NCI-H526 (cell line): Measurements from ENCODE around the gene UGT1A5.
"Not testable (repeated sequence)": the region's sequence is repeated elsewhere in the genome, so short reads cannot be mapped to it uniquely, and the experiment has no call there.

ENCODE experiments used
- DNase-seq, 2 experiments: peaks; one replicate each; lab custom pipeline; 2025; lab: John Stamatoyannopoulos, UW

UGT1A5 gene

DNA sequence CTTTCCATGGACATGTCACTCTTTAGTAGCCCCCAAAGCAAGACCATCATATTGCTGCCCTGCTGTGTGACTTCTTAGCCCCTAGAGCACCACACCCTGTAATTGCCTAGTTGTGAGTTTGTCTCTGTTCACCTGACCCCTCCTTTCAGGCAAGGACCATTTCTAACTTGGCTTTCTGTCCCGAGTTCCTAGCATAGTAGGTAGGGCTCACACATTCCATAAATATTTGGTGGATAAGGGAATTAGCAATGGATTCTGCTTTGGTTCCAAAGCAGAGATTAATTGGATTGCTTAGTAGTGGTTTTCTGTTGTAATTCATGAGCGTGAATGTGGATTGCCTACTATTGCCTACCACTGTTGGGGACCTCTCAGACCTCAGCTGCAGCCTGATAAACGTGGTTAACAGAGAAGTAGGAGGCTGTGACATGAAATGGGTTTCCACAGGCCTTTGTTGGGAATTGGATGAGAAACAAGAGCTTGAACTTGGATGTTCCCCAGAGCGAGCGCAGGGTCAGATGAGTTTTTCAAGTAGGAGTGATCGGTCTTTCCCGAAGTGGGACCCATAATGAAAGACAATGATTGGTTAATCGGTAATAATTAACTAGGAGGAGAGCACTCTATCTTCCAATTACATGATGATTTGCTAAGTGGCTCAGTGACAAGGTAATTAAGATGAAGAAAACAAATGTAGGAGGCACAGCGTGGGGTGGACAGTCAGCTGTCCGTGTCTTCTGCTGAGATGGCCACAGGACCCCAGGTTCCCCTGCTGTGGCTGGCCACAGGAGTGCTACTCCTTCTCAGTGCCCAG, 34.0 kb downstream of the UGT1A5 start:
- DNase-seq = no peak

GRCh38 chr2:233747283-233747544, 34.5 kb downstream of the UGT1A5 start:
- no peak for DNase-seq

- DNase-seq = not testable (repeated sequence)
Observed at GRCh38 chr2:233750689-233751088, 38.0 kb downstream of the UGT1A5 start.

GRCh38 chr2:233751212-233752009, 38.7 kb downstream of the UGT1A5 start:
- not testable (repeated sequence) for DNase-seq

DNA sequence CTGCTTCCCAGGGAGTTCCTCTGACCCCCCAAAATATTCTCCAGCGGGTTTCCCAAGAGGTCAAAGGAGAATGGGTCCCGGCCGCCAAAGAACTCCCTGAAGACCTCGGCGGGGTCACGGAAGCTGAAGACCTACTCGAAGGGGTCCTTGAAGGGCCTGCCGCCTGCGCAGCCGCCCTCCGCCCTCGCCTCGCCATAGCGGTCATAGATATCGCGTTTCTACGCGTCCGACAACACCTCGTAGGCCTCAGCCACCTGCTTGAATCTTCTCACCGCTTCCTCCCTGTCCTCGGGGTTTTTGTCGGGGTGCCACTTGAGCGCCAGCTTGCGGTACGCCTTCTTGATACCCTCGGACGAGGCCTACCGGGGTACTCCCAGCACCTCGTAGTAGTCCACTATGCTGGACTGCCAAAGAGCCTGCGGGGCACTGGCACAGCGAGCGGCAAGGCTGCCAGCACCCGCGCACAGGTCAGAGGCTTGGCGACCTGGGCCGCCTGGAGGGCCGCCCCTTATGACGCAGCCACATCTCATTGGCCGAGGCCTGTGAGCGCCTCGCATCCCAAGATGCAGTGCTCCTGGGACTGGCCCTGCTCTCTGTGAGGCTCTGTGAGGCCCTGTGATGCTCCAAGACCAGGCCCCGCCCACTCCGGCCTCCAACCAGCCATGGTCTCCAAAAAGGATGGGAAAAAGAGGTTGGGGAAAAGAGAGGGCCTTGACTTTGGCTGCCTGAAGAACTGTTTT, 42.3 kb downstream of the UGT1A5 start:
- DNase-seq = no peak

DNA sequence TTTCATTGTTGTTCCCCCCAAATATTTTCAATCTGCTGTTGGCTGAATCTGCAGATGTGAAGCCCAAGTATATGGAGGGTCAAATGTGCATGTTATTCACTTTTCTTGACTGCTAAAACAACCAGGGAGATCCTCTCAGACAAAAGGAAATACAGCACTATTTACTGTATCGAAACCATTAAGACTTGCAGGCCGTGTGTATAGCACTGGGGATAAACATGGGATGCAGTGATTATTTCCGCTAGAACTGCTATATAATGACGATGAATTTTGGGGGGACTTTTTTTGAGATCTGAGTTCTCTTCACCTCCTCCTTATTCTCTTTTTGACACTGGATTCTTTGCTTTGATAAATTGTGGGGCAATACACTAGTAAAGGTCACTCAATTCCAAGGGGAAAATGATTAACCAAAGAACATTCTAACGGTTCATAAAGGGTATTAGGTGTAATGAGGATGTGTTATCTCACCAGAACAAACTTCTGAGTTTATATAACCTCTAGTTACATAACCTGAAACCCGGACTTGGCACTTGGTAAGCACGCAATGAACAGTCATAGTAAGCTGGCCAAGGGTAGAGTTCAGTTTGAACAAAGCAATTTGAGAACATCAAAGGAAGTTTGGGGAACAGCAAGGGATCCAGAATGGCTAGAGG, 43.8 kb downstream of the UGT1A5 start:
- no peak for DNase-seq

- DNase-seq = no peak
Observed at GRCh38 chr2:233758141-233758540, 45.4 kb downstream of the UGT1A5 start.

GRCh38 chr2:233758849-233759248, 46.1 kb downstream of the UGT1A5 start:
- no peak for DNase-seq

DNA sequence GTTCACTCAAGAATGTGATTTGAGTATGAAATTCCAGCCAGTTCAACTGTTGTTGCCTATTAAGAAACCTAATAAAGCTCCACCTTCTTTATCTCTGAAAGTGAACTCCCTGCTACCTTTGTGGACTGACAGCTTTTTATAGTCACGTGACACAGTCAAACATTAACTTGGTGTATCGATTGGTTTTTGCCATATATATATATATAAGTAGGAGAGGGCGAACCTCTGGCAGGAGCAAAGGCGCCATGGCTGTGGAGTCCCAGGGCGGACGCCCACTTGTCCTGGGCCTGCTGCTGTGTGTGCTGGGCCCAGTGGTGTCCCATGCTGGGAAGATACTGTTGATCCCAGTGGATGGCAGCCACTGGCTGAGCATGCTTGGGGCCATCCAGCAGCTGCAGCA, 47.3 kb downstream of the UGT1A5 start, which contains the start of gene UGT1A1:
Gene UGT1A1 (plus strand): TSS at position 228 of the 400 bp plus-strand sequence. CDS start 18 bp downstream, at position 246.
- no peak for DNase-seq

DNA sequence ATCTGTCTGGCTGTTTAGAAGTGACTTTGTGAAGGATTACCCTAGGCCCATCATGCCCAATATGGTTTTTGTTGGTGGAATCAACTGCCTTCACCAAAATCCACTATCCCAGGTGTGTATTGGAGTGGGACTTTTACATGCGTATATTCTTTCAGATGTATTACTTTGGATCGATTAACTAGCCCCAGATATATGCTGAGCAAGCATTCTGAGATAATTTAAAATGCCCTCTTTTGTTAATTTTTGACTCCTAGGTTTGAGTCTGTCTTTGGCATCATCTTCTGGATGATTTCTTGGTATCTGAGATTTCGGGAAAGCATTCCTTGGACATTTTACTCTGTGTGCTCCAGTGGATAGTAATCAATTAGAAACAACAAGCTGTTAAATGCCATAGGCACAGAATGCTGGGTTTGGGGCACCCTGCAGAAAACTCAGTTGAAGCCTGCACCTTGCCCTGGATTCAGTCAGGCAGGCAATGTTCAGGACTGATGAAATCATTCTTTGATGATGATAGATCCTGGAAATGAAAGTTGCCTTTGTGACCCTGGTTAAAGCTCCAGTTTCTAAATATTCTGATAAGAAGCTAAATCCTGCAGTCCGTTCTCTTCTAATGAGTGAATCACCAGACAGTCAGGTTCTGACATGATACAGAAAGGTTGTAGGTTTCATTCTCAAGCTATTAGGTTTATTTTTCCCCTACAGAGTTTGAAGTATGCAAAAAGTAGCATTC, 48.5 kb downstream of the UGT1A5 start:
- no peak for DNase-seq

GRCh38 chr2:233764264-233764663, 51.6 kb downstream of the UGT1A5 start:
- DNase-seq = no peak

DNA sequence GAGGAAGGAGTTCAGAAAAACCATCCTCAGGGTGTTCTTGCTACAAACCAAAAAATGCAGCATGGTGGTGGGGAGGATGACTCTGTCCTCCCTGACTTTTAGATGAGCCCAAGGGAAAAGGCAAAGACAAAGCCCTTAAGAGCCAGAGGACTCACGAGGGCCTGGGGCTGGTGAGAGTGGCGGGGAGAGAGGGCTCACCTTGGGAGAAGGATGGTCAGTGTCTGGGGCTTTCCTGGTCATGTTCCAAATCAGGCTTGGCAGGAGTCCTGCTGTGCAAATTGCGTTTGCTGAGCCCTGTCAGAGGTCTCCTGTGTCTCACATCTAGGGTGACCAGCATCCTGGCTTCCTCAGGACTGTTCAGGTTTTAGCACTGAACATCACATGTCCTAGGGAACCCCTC, 52.1 kb downstream of the UGT1A5 start:
- no peak for DNase-seq

GRCh38 chr2:233766416-233766815, 53.7 kb downstream of the UGT1A5 start:
- no peak for DNase-seq

- DNase-seq = no peak
Observed at GRCh38 chr2:233768076-233768475, 55.4 kb downstream of the UGT1A5 start.

DNA sequence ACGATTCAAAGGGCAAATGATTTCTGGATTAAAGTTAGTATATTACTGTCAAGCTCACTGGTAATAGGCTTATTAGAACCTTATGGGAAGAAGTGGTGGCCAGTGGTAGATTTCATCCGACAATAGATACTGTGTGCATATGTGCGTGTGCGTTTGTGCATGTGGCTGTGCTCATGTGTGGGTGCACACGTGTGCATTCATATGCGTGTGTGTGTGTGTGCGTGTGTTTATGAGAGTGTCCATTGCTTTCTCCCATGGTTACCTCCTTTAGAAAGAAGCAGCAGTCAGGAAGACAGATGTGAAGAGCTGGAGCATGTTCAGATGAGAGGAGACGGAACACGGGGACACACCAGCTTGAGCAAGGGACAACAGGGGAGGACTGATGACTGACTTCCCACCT, 56.6 kb downstream of the UGT1A5 start:
- no peak for DNase-seq

GRCh38 chr2:233772153-233772552, 59.4 kb downstream of the UGT1A5 start:
- DNase-seq = no peak

- DNase-seq = no peak
Observed at GRCh38 chr2:233772583-233772982, 59.9 kb downstream of the UGT1A5 start.

GRCh38 chr2:233773854-233774253, 61.1 kb downstream of the UGT1A5 start:
- no peak for DNase-seq

GRCh38 chr2:233775414-233775813, 62.7 kb downstream of the UGT1A5 start:
- DNase-seq = no peak

DNA sequence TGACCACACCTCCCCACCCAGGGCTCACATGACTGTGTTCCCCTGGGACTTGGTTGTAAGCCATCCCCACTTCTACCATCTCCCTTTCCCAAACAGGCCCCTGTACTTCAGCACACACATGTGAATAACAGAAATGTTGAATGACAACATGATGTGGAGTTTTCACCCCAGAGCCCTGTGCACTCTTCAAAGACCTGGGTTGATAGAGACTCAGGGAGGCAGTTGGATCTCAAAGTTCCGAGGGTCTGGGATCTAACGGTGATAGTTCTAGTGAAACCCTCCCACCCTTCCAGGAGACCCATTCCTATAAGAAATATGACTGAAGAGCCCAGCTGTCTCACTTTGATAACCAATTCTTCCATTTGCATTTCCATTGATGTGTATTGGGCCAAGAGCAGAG, 65.3 kb downstream of the UGT1A5 start, which contains the start of gene MROH2A:
Gene MROH2A (plus strand): TSS at position 301 of the 400 bp plus-strand sequence. CDS start 1,029 bp downstream, outside the sequence.
- no peak for DNase-seq

DNA sequence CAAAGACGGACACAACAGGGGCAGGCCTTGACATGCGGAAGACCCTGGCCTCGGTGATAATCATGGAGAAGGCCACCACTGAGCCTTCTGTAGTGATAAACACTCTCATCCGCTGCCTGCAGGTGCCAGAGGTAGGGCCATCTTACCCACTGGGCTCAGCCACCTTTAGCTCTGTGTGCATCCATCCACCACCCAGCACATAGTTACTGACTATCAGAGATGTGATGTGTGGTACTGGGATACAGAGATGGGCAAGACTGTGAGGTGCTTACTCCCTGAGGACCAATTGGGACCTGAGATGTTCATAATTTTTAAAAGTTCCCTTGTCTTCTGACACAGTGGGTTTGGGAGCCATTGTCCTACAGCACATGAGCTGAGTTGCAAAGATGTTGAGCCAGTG, 67.0 kb downstream of the UGT1A5 start:
- no peak for DNase-seq
